ENCODE data around the gene ECE1. TPM values are rescaled to one million over a fixed set of nuclear protein-coding genes. Genes with fewer than 3 reads are reported as not detected.
A peak's percentile ranks its signal among the peaks of the same experiment; 100 is the strongest.
"Not testable (repeated sequence)": the region's sequence is repeated elsewhere in the genome, so short reads cannot be mapped to it uniquely, and the experiment has no call there.

Gene ECE1
- total RNA-seq, 1 donor from 2014 or later = 217 TPM

DNA sequence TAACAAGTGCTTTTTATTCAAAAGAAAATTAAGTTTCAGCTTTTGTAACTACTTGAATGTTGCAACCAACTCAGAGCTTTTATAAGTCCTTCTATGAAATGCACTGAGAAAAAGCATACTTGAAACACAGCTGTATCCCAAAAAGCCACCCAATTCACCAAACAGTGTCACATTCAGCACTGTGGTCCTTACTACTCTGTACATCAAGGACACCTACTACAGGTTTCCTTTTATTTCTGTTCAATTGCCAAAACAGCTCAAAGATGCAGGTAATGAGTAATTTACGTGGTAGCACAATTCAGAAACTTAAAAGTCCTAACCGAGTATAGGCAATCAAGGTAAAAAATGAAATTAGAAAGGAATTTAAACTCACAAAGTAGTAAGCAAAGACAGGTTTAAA, 116.0 kb downstream of the ECE1 start:
- DNase-seq (ENCODE audit: low spot score, unreplicated experiment) = no peak
- peaks cover 8% of the 10 kb centered on the region for H3K36me3 Mint-ChIP-seq (ENCODE audit: insufficient read depth)
- no peaks in the 10 kb centered on the region for H3K9me3 Mint-ChIP-seq (ENCODE audit: low read depth)
- peak overlapping the region; percentile 68 for H3K27ac Mint-ChIP-seq
- TF ChIP-seq, protein P1, sequence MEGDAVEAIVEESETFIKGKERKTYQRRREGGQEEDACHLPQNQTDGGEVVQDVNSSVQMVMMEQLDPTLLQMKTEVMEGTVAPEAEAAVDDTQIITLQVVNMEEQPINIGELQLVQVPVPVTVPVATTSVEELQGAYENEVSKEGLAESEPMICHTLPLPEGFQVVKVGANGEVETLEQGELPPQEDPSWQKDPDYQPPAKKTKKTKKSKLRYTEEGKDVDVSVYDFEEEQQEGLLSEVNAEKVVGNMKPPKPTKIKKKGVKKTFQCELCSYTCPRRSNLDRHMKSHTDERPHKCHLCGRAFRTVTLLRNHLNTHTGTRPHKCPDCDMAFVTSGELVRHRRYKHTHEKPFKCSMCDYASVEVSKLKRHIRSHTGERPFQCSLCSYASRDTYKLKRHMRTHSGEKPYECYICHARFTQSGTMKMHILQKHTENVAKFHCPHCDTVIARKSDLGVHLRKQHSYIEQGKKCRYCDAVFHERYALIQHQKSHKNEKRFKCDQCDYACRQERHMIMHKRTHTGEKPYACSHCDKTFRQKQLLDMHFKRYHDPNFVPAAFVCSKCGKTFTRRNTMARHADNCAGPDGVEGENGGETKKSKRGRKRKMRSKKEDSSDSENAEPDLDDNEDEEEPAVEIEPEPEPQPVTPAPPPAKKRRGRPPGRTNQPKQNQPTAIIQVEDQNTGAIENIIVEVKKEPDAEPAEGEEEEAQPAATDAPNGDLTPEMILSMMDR (IDR thresholded peaks at IDR 0.05; ENCODE audit: unreplicated experiment) = no peak
- no peaks in the 10 kb centered on the region for H3K27me3 Mint-ChIP-seq
- H3K4me1 Mint-ChIP-seq (ENCODE audit: low read depth) = peaks cover 28% of the 10 kb centered on the region
- H3K4me3 Mint-ChIP-seq (ENCODE audit: low read depth) = peak overlapping the region; percentile 88

DNA sequence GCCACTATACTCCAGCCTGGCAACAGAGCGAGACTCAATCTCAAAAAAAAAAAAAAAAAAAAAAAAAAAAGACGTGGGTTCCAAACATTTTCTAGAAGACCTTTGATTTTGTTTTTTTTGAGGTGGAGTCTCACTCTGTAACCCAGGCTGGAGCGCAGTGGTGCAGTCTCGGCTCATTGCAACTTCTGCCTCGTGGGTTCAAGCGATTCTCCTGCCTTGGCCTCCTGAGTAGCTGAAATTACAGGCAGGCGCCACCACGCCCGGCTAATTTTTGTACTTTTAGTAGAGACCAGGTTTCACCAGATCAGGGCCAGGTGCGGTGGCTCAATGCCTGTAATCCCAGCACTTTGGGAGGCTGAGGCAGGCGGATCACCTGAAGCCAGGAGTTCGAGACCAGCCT, 117.2 kb downstream of the ECE1 start:
- H3K4me3 Mint-ChIP-seq (ENCODE audit: low read depth); DNase-seq (ENCODE audit: low spot score, unreplicated experiment); H3K27me3 Mint-ChIP-seq; H3K27ac Mint-ChIP-seq; H3K9me3 Mint-ChIP-seq (ENCODE audit: low read depth); H3K36me3 Mint-ChIP-seq (ENCODE audit: insufficient read depth): not testable (repeated sequence)
- peaks cover 28% of the 10 kb centered on the region for H3K4me1 Mint-ChIP-seq (ENCODE audit: low read depth)

DNA sequence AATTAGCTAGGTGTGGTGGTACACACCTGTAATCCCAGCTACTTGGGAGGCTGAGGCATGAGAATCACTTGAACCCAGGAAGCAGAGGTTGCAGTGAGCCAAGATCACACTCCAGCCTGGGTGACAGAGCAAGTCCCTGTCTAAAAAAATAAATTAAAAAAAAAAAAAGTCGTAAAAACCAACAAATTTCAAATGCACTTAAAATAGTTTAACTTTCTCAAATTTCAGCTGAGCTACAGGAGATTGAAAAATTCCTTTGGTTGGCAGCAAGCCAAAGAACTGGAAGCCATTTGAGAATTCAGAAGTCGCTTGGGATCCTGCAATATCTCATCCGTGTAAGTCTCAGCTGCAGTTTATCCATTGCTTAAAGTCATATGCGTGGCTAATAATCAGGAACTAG, 119.4 kb downstream of the ECE1 start:
- Mint-ChIP-seq H3K4me1 (ENCODE audit: low read depth) (peaks cover 28% of the 10 kb centered on the region), H3K36me3 (ENCODE audit: insufficient read depth) (peaks cover 16% of the 10 kb centered on the region)
- H3K9me3 Mint-ChIP-seq (ENCODE audit: low read depth); H3K4me3 Mint-ChIP-seq (ENCODE audit: low read depth); H3K27ac Mint-ChIP-seq; H3K27me3 Mint-ChIP-seq; DNase-seq (ENCODE audit: low spot score, unreplicated experiment): not testable (repeated sequence)

DNA sequence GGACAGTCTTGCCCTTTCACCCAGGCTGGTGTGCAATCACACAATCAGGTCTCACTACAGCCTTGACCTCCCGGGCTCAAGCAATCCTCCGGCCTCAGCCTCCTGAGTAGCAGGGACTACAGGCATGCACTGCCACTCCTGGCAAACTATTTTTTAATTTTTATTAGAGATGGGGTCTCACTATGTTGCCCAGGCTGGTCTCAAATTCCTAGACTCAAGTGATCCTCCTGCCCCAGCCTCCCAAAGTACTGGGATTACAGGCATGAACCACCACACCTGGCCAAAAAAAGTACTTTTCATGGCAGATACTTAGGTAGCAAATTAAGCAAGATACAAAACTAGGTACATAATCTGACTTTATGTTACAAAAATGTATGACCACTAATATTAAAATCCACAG, 121.8 kb downstream of the ECE1 start:
- Mint-ChIP-seq H3K27me3 (no peaks in the 10 kb centered on the region), H3K4me3 (ENCODE audit: low read depth) (no peak overlapping the region), H3K4me1 (ENCODE audit: low read depth) (peaks cover 9% of the 10 kb centered on the region), H3K9me3 (ENCODE audit: low read depth) (no peaks in the 10 kb centered on the region), H3K36me3 (ENCODE audit: insufficient read depth) (peaks cover 30% of the 10 kb centered on the region), H3K27ac (no peak overlapping the region)
- TF ChIP-seq, protein P1 (IDR thresholded peaks at IDR 0.05; ENCODE audit: unreplicated experiment) = no peak
- DNase-seq (ENCODE audit: low spot score, unreplicated experiment) = no peak

Other genes starting within 250 kb of the ECE1 start
- gene EIF4G3, start 113.6 kb downstream of the ECE1 start, total RNA-seq = 92.0 and 97.4 TPM in 2 replicates
- gene NBPF3, start 149.7 kb upstream of the ECE1 start, total RNA-seq = 19.4 and 20.1 TPM in 2 replicates
- 18.8 and 19.8 TPM in 2 replicates for gene ALPL, start 219.0 kb upstream of the ECE1 start, total RNA-seq

Measured in progenitor cell of endocrine pancreas (in vitro differentiated cells).